ENCODE data around the gene ANXA11.
"Not testable (repeated sequence)": the region's sequence is repeated elsewhere in the genome, so short reads cannot be mapped to it uniquely, and the experiment has no call there.

- TF ChIP-seq CEBPB (tag; IDR thresholded peaks at IDR 0.05); U2AF1 (optimal IDR thresholded peaks at IDR 0.05; ENCODE audit: low read depth, low read length); TCF15 (CRISPR knock-in tag; IDR thresholded peaks at IDR 0.05); FOXA3 (CRISPR knock-in tag; conservative IDR thresholded peaks at IDR 0.05 in 1 of 2, IDR thresholded peaks at IDR 0.05 in 1 of 2): not testable (repeated sequence)
These were observed 29.2 kb upstream of the ANXA11 start for GRCh38 chr10:80234331-80235235.

Data from K562 (cell line).